ENCODE measurements around the gene NPIPB5.
"Not testable (repeated sequence)": the region's sequence is repeated elsewhere in the genome, so short reads cannot be mapped to it uniquely, and the experiment has no call there.

Gene NPIPB5

GRCh38 chr16:22510591-22510990 lies at the start of gene NPIPB5:
NPIPB5 (plus strand) TSS chr16:22510891; CDS start chr16:22513802, 2,911 bp downstream.
- not testable (repeated sequence) for H3K4me3 ChIP-seq (replicated peaks; ENCODE audit: low read depth, low read length); DNase-seq (ENCODE audit: low read depth)

- DNase-seq (ENCODE audit: low read depth): not testable (repeated sequence)
These were observed 41.8 kb upstream of the NPIPB5 start for GRCh38 chr16:22468846-22469245.

GRCh38 chr16:22537996-22538395 lies 27.3 kb downstream of the NPIPB5 start:
- H3K4me3 ChIP-seq (replicated peaks; ENCODE audit: low read depth, low read length); DNase-seq (ENCODE audit: low read depth): not testable (repeated sequence)

More at GRCh38 chr16:22468846-22469245, 41.8 kb upstream of the NPIPB5 start:
- H3K4me3 ChIP-seq (replicated peaks; ENCODE audit: low read depth, low read length): not testable (repeated sequence)

- DNase-seq (ENCODE audit: low read depth); H3K4me3 ChIP-seq (replicated peaks; ENCODE audit: low read depth, low read length): not testable (repeated sequence)
These were observed 34.1 kb downstream of the NPIPB5 start for GRCh38 chr16:22544809-22545208.

GRCh38 chr16:22546630-22547029 lies 35.9 kb downstream of the NPIPB5 start:
- H3K4me3 ChIP-seq (replicated peaks; ENCODE audit: low read depth, low read length); DNase-seq (ENCODE audit: low read depth): not testable (repeated sequence)

GRCh38 chr16:22547170-22547765 lies 36.6 kb downstream of the NPIPB5 start:
- DNase-seq (ENCODE audit: low read depth); H3K4me3 ChIP-seq (replicated peaks; ENCODE audit: low read depth, low read length): not testable (repeated sequence)

GRCh38 chr16:22549853-22550252 lies 39.2 kb downstream of the NPIPB5 start:
- DNase-seq (ENCODE audit: low read depth); H3K4me3 ChIP-seq (replicated peaks; ENCODE audit: low read depth, low read length): not testable (repeated sequence)

- H3K4me3 ChIP-seq (replicated peaks; ENCODE audit: low read depth, low read length); DNase-seq (ENCODE audit: low read depth): not testable (repeated sequence)
These were observed 40.5 kb downstream of the NPIPB5 start for GRCh38 chr16:22551143-22551542.

GRCh38 chr16:22551651-22552050 lies 41.0 kb downstream of the NPIPB5 start:
- DNase-seq (ENCODE audit: low read depth); H3K4me3 ChIP-seq (replicated peaks; ENCODE audit: low read depth, low read length): not testable (repeated sequence)

- H3K4me3 ChIP-seq (replicated peaks; ENCODE audit: low read depth, low read length); DNase-seq (ENCODE audit: low read depth): not testable (repeated sequence)
These were observed 46.1 kb downstream of the NPIPB5 start for GRCh38 chr16:22556759-22557158.
